KMS-11 (cell line): ENCODE data around the gene STAC3.
"Not testable (repeated sequence)": the region's sequence is repeated elsewhere in the genome, so short reads cannot be mapped to it uniquely, and the experiment has no call there.

Source experiments
- H2AFZ ChIP-seq: fragments of 200-600 bp; sonication (generic); 2 replicates; pipeline ENCODE4 v1.6.1; 2016; ENCODE audit warnings: antibody characterized with exemption, mixed run types, low read depth
- H3K27ac ChIP-seq: fragments of 200-600 bp; sonication (generic); 2 replicates; pipeline ENCODE4 v1.6.1; 2016; ENCODE audit warnings: mild to moderate bottlenecking, mixed run types
- H3K27me3 ChIP-seq: fragments of 200-600 bp; sonication (generic); 2 replicates; pipeline ENCODE4 v1.6.1; 2017; ENCODE audit warnings: mild to moderate bottlenecking, low read depth, mixed run types, moderate library complexity; ENCODE audit not compliant: insufficient read depth
- H3K36me3 ChIP-seq: fragments of 200-600 bp; sonication (generic); 2 replicates; pipeline ENCODE4 v1.6.1; 2017; ENCODE audit warnings: mild to moderate bottlenecking, mixed run types; ENCODE audit not compliant: insufficient read depth
- H3K4me1 ChIP-seq: fragments of 200-600 bp; sonication (generic); 2 replicates; pipeline ENCODE4 v1.6.1; 2016; ENCODE audit warnings: mild to moderate bottlenecking, low read depth, mixed run types; ENCODE audit not compliant: poor library complexity, severe bottlenecking
- H3K4me2 ChIP-seq: fragments of 200-600 bp; sonication (generic); 2 replicates; pipeline ENCODE4 v1.7.0; 2016; ENCODE audit warnings: mild to moderate bottlenecking, mixed run types
- H3K4me3 ChIP-seq: fragments of 200-600 bp; sonication (generic); IDR thresholded peaks from 2 replicates; pipeline ENCODE4 v1.6.1; 2017; ENCODE audit warnings: low read depth, low read length, mixed read lengths; ENCODE audit not compliant: insufficient read depth
- H3K79me2 ChIP-seq: fragments of 200-600 bp; sonication (generic); 2 replicates; pipeline ENCODE4 v1.6.1; 2016; ENCODE audit warnings: low read depth, mixed run types; ENCODE audit not compliant: insufficient read depth
- H3K9ac ChIP-seq: fragments of 200-600 bp; sonication (generic); 2 replicates; pipeline ENCODE4 v1.6.1; 2016; ENCODE audit warnings: mild to moderate bottlenecking, mixed run types
- H4K20me1 ChIP-seq: fragments of 200-600 bp; sonication (generic); 2 replicates; pipeline ENCODE4 v1.6.1; 2016; ENCODE audit warnings: mild to moderate bottlenecking, mixed run types; ENCODE audit not compliant: insufficient read depth
- TF ChIP-seq, protein P1 (sequence below): fragments of 200-600 bp; sonication (generic); conservative IDR thresholded peaks from 2 replicates; pipeline ENCODE4 v1.6.1; 2017; ENCODE audit warnings: low read depth, mild to moderate bottlenecking, antibody characterized with exemption, low read length, moderate library complexity, mixed read lengths

STAC3 gene

DNA sequence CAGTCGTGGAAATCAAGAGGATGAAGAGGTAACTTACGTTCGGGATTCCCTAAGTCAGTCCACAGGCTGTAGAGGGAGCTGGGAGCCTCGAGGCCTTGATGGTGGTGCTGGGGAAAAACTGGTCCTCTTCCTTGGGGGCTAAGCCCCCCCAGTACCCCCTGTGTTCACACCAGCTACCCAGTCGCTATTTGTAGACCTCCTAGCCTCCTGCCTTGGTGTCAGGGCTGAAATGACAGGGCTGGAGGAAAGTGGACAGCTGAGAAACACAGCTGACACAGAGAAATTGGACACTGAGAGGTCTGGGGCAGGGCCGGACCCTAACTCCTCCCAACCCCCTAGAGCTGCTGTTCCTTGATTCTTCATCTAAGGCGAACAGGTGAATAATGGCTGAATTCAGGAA, at the start of gene STAC3:
Gene STAC3, minus strand, starts transcription at position 232 of the 400 bp plus-strand sequence. CDS start 1,551 bp downstream, outside the sequence.
- H3K27me3 ChIP-seq = no peaks in the 10 kb centered on the region; the same call in 1 of the 2 replicates
- no peak within 1 kb of the TSS for H3K4me3 ChIP-seq
- no peaks in the 10 kb centered on the region for H3K36me3 ChIP-seq
- TF ChIP-seq, protein P1, sequence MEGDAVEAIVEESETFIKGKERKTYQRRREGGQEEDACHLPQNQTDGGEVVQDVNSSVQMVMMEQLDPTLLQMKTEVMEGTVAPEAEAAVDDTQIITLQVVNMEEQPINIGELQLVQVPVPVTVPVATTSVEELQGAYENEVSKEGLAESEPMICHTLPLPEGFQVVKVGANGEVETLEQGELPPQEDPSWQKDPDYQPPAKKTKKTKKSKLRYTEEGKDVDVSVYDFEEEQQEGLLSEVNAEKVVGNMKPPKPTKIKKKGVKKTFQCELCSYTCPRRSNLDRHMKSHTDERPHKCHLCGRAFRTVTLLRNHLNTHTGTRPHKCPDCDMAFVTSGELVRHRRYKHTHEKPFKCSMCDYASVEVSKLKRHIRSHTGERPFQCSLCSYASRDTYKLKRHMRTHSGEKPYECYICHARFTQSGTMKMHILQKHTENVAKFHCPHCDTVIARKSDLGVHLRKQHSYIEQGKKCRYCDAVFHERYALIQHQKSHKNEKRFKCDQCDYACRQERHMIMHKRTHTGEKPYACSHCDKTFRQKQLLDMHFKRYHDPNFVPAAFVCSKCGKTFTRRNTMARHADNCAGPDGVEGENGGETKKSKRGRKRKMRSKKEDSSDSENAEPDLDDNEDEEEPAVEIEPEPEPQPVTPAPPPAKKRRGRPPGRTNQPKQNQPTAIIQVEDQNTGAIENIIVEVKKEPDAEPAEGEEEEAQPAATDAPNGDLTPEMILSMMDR = no peak
- H4K20me1 ChIP-seq = no peaks in the 10 kb centered on the region
- no peaks in the 10 kb centered on the region for H3K79me2 ChIP-seq
- H3K27ac ChIP-seq = no peak within 1 kb of the TSS
- H2AFZ ChIP-seq = no peak within 1 kb of the TSS
- H3K4me1 ChIP-seq = no peaks in the 10 kb centered on the region
- no peak within 1 kb of the TSS for H3K9ac ChIP-seq
- H3K4me2 ChIP-seq = no peak within 1 kb of the TSS

DNA sequence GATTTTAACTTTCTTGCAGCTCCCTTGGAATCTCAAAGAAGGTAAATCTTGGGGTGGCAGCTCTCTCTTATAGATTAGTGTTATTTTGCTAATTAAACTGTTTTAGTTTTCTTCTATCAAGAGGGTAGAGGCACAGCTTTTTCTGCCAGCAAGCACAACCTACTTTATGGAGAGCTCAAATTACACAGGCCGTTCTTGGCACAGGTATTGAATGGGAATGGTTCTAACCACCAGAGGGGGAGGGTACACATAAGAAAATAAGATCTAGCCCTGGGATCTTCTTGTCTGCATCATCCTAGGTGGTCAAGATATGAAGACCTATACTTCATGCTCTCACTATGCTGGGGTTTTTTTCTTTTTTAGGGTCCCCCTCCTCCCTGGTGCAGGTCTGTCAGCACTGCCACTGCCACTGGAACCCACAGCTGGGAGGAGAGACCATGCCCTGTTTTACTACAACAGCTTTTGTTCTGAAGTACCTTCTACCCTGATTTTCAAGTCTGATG, 48.6 kb upstream of the STAC3 start:
- Histone ChIP-seq H3K4me1 (no peaks in the 10 kb centered on the region), H3K9ac (no peak overlapping the region), H3K4me2 (no peak overlapping the region), H3K27me3 (no peaks in the 10 kb centered on the region), H3K36me3 (no peaks in the 10 kb centered on the region), H3K4me3 (no peak overlapping the region), H3K27ac (no peak overlapping the region), H3K79me2 (no peaks in the 10 kb centered on the region), H4K20me1 (no peaks in the 10 kb centered on the region), H2AFZ (no peak overlapping the region)
- TF ChIP-seq, protein P1 = no peak

DNA sequence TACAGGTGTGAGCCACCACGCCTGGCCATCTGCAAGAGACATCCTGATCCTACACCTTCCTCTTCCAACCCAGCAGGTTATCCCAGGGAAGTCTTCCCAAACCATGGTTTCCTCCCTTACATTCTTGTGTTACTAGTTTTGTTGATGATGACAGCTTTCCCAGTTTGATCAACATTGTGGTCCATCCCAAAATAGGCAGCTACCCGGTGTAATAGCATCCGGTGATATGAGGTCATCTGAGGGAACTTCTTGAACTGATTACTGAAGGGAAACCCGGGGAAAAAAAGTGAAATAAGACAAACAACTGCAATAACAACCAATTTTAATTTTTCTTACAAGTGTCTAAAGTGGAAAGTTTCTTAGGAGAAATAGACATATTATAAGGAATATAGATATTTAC, 45.3 kb upstream of the STAC3 start:
- TF ChIP-seq, protein P1 = no peak
- Histone ChIP-seq H3K4me2 (no peak overlapping the region), H3K27me3 (no peaks in the 10 kb centered on the region), H4K20me1 (no peaks in the 10 kb centered on the region), H3K79me2 (no peaks in the 10 kb centered on the region), H3K36me3 (no peaks in the 10 kb centered on the region), H2AFZ (no peak overlapping the region), H3K4me3 (no peak overlapping the region), H3K4me1 (no peaks in the 10 kb centered on the region), H3K9ac (no peak overlapping the region), H3K27ac (no peak overlapping the region)

DNA sequence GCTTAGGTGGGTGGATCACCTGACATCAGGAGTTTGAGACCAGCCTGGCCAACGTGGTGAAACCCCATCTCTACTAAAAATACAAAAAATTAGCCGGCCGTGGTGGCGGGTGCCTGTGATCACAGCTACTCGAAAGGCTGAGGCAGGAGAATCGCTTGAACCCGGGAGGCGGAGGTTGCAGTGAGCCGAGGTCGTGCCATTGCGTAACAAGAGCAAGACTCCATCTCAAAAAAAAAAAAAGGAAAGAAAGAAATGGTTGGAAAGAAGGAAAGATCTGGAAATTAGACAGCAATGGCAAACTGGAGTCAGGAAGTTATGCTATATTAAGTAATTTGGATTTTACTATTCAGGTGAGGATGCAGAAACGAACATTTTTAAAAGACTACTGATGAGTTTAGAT, 31.1 kb upstream of the STAC3 start:
- H4K20me1 ChIP-seq, H3K27ac ChIP-seq, H2AFZ ChIP-seq, H3K27me3 ChIP-seq, H3K4me2 ChIP-seq, H3K4me1 ChIP-seq, H3K9ac ChIP-seq, H3K36me3 ChIP-seq, H3K4me3 ChIP-seq, H3K79me2 ChIP-seq: not testable (repeated sequence)

DNA sequence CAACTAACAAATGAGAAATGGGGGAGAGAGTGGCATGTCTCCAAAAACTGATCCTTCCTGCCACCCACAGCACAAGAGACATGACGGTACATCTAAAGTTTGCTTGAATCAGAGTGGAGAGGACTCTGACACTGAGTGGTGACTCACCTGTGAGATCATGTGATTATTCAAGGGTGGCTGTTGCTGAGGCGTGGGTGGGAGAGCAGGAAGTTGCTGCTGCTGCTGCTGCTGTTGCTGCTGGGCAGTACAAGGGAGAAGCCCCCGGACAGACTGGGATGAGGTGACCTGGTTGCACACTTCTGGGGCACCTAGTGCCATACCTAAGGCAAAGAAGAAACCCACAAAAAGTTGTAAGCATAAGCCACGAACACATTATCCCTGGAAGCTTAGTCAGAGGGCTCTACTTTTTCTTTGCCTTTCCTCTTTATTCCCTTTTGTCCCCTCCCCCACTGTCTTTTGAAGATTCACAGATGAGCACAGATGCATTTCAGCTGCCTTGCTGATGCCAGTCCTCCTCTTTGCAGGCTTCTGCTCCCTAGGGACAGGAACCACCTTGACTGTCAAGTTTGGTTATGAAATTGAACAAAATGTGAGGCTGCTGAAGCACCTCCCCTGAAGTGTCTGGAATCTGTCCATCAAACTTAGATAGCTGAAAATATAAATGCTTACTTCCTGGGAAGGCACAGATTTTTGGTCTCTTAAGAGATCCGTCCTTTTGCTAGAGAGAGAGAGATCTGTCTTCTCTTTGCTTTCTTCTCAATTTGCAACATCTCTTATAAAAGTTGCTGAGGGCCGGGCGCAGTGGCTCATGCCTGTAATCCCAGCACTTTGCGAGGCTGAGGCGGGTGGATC, 29.4 kb upstream of the STAC3 start:
- Histone ChIP-seq H3K79me2 (no peaks in the 10 kb centered on the region), H3K27me3 (no peaks in the 10 kb centered on the region), H3K4me1 (no peaks in the 10 kb centered on the region), H3K36me3 (no peaks in the 10 kb centered on the region), H3K9ac (no peak overlapping the region), H3K4me3 (no peak overlapping the region), H4K20me1 (no peaks in the 10 kb centered on the region), H3K4me2 (no peak overlapping the region), H3K27ac (no peak overlapping the region), H2AFZ (no peak overlapping the region)
- TF ChIP-seq, protein P1 = no peak
